K562 (cell line): ENCODE data around the gene PPP2R3B. TPM values are rescaled to one million over a fixed set of nuclear protein-coding genes. Genes with fewer than 3 reads are reported as not detected.

Experiments used
- DPF2 ChIP-seq: fragments of 450-650 bp; IDR thresholded peaks from 2 replicates; pipeline ENCODE4 v1.6.1; 2016
- TBL1XR1 ChIP-seq, 2 experiments: IDR thresholded peaks; 2 replicates each; pipeline ENCODE4 v1.6.1; 2012; ENCODE audit warnings: improper control_type of control experiment in 2 of 2, low read length in 2 of 2, mild to moderate bottlenecking in 1 of 2
- XRCC3 ChIP-seq: fragments of 450-650 bp; IDR thresholded peaks from 2 replicates; pipeline ENCODE4 v1.6.1; 2017; ENCODE audit warnings: mild to moderate bottlenecking, moderate library complexity
- polyA plus RNA-seq, 8 experiments: library from polyadenylated mRNA; depleted of rRNA in 4 of 8; stranded (reverse) in 5 of 8; unstranded in 3 of 8; fragments of >200 nt; fragmentation: Nextera tagmentation in 2 of 8; fragmentation: Illumina TruSeq in 1 of 8; extraction: Ambion mirVana in 2 of 8; extraction: Trizol in 1 of 8; gene quantifications; 2 replicates each; pipeline versions ENCODE4 v1.2.1 to v1.2.3, GENCODE V29; 2011 to 2014; ENCODE audit warnings: inconsistent platforms in 1 of 8, missing spikeins in 1 of 8
- total RNA-seq, 7 experiments: library from RNA; depleted of rRNA in 6 of 7; stranded (reverse); fragments of >200 nt in 6 of 7; fragmentation: Illumina TruSeq in 2 of 7; extraction: Trizol in 2 of 7; gene quantifications; 2 replicates each; pipeline versions ENCODE4 v1.2.1 to v1.2.3, GENCODE V29; 2011 to 2021; ENCODE audit warnings: low replicate concordance in 1 of 7
- TF ChIP-seq, protein P1 (sequence below): fragments of 450-650 bp; IDR thresholded peaks from 2 replicates; pipeline ENCODE4 v1.6.1; 2016; ENCODE audit warnings: mild to moderate bottlenecking, moderate library complexity
- TF ChIP-seq, protein P2 (sequence below): fragments of 250-450 bp; sonication (Bioruptor Pico); IDR thresholded peaks from 2 replicates; pipeline ENCODE4 v1.8.0; 2022; ENCODE audit warnings: inconsistent platforms, mild to moderate bottlenecking, moderate library complexity, borderline replicate concordance

The PPP2R3B gene
- total and polyA plus RNA-seq, 9 of the 15 experiments (the other 6 are each of a cell fraction or from before 2014, with no cell fraction given): 0.04 to 18.2 (median 8.2) TPM; not detected in 1

DNA sequence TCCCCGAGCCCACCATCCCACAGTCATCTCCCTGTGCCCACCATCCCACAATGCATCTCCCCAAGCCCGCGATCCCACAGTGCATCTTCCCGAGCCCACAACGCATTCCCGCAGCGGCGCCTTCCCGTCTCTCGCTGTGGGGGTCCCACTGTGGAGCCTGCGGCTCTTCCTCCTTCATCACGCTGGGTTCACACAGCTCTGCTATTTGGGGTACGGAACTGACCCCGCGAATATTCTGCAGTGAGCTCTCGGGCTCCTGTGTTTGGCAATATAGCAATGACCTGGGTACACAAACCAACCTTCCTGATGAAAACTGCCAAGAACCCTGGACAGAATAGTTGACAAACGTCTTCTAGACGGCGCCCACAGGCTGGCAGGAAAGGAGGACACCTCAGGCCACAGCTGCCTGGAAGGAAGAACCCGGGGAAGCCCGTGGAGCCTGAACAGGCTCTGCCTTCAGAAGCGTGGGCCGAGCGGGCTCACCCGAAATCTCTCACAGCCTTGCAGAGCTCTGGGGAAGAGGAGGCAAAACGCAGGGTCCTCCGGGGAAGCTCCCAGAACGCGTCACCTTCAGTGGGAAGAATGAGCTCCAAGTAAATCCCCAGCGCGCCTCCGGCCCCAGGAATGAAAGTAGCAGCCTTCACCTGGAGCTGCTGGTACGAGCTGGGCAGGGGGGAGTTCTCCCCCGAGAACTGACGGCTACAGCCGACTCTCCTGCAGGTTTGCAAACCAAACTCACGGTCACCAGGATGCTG is 22.9 kb downstream of the PPP2R3B start (continued):
- TF ChIP-seq, protein P1, sequence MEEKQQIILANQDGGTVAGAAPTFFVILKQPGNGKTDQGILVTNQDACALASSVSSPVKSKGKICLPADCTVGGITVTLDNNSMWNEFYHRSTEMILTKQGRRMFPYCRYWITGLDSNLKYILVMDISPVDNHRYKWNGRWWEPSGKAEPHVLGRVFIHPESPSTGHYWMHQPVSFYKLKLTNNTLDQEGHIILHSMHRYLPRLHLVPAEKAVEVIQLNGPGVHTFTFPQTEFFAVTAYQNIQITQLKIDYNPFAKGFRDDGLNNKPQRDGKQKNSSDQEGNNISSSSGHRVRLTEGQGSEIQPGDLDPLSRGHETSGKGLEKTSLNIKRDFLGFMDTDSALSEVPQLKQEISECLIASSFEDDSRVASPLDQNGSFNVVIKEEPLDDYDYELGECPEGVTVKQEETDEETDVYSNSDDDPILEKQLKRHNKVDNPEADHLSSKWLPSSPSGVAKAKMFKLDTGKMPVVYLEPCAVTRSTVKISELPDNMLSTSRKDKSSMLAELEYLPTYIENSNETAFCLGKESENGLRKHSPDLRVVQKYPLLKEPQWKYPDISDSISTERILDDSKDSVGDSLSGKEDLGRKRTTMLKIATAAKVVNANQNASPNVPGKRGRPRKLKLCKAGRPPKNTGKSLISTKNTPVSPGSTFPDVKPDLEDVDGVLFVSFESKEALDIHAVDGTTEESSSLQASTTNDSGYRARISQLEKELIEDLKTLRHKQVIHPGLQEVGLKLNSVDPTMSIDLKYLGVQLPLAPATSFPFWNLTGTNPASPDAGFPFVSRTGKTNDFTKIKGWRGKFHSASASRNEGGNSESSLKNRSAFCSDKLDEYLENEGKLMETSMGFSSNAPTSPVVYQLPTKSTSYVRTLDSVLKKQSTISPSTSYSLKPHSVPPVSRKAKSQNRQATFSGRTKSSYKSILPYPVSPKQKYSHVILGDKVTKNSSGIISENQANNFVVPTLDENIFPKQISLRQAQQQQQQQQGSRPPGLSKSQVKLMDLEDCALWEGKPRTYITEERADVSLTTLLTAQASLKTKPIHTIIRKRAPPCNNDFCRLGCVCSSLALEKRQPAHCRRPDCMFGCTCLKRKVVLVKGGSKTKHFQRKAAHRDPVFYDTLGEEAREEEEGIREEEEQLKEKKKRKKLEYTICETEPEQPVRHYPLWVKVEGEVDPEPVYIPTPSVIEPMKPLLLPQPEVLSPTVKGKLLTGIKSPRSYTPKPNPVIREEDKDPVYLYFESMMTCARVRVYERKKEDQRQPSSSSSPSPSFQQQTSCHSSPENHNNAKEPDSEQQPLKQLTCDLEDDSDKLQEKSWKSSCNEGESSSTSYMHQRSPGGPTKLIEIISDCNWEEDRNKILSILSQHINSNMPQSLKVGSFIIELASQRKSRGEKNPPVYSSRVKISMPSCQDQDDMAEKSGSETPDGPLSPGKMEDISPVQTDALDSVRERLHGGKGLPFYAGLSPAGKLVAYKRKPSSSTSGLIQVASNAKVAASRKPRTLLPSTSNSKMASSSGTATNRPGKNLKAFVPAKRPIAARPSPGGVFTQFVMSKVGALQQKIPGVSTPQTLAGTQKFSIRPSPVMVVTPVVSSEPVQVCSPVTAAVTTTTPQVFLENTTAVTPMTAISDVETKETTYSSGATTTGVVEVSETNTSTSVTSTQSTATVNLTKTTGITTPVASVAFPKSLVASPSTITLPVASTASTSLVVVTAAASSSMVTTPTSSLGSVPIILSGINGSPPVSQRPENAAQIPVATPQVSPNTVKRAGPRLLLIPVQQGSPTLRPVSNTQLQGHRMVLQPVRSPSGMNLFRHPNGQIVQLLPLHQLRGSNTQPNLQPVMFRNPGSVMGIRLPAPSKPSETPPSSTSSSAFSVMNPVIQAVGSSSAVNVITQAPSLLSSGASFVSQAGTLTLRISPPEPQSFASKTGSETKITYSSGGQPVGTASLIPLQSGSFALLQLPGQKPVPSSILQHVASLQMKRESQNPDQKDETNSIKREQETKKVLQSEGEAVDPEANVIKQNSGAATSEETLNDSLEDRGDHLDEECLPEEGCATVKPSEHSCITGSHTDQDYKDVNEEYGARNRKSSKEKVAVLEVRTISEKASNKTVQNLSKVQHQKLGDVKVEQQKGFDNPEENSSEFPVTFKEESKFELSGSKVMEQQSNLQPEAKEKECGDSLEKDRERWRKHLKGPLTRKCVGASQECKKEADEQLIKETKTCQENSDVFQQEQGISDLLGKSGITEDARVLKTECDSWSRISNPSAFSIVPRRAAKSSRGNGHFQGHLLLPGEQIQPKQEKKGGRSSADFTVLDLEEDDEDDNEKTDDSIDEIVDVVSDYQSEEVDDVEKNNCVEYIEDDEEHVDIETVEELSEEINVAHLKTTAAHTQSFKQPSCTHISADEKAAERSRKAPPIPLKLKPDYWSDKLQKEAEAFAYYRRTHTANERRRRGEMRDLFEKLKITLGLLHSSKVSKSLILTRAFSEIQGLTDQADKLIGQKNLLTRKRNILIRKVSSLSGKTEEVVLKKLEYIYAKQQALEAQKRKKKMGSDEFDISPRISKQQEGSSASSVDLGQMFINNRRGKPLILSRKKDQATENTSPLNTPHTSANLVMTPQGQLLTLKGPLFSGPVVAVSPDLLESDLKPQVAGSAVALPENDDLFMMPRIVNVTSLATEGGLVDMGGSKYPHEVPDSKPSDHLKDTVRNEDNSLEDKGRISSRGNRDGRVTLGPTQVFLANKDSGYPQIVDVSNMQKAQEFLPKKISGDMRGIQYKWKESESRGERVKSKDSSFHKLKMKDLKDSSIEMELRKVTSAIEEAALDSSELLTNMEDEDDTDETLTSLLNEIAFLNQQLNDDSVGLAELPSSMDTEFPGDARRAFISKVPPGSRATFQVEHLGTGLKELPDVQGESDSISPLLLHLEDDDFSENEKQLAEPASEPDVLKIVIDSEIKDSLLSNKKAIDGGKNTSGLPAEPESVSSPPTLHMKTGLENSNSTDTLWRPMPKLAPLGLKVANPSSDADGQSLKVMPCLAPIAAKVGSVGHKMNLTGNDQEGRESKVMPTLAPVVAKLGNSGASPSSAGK: no peak
- TF ChIP-seq XRCC3: no peak
- TF ChIP-seq, protein P2, sequence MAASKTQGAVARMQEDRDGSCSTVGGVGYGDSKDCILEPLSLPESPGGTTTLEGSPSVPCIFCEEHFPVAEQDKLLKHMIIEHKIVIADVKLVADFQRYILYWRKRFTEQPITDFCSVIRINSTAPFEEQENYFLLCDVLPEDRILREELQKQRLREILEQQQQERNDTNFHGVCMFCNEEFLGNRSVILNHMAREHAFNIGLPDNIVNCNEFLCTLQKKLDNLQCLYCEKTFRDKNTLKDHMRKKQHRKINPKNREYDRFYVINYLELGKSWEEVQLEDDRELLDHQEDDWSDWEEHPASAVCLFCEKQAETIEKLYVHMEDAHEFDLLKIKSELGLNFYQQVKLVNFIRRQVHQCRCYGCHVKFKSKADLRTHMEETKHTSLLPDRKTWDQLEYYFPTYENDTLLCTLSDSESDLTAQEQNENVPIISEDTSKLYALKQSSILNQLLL (CRISPR knock-in tag): no peak
- no peak for TF ChIP-seq DPF2
- TF ChIP-seq TBL1XR1 (IDR thresholded peaks at IDR 0.05; ENCODE audit: low read length in 2 of 2): no peak
